Measurements from ENCODE around the gene WDR76. TPM values are rescaled to one million over a fixed set of nuclear protein-coding genes. Genes with fewer than 3 reads are reported as not detected.

The WDR76 gene
- total RNA-seq, 2 donors from 2014 or later: 76.3 to 108 TPM

DNA sequence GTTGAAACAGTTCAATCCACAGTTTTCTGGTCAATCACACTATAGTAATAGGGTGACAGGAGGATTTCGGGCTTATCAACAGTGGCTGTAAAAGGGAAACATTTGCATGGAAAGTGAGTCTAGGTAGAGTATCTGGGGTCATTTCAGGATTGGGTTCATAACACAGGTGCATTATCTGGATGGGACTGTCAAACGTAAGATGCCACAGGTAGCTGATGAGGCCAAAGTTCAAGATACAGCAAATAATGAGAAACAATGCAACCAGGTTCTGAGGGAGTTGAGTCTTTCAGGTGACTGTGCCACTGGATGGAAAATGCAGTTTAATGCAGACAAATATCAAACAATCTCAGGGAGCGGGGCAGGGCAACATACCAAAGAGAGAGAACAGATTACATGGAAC, 62.2 kb downstream of the WDR76 start:
- no peak overlapping the region for H3K27ac Mint-ChIP-seq
- no peak overlapping the region for H3K4me3 Mint-ChIP-seq
- H3K9me3 Mint-ChIP-seq: no peaks in the 10 kb centered on the region
- no peaks in the 10 kb centered on the region for H3K27me3 Mint-ChIP-seq (ENCODE audit: low read depth)
- H3K4me1 Mint-ChIP-seq (ENCODE audit: low read depth): no peaks in the 10 kb centered on the region
- DNase-seq: no peak
- ATAC-seq (replicated peaks in 1 of 2): no peak
- peaks cover 0 to 3% of the 10 kb centered on the region in 2 donors for H3K36me3 Mint-ChIP-seq (ENCODE audit: insufficient read depth in 2 of 2)

- ATAC-seq (replicated peaks in 1 of 2) (no peak), DNase-seq (no peak)
- no peaks in the 10 kb centered on the region for H3K4me1 Mint-ChIP-seq (ENCODE audit: low read depth)
- no peaks in the 10 kb centered on the region for H3K9me3 Mint-ChIP-seq
- H3K36me3 Mint-ChIP-seq (ENCODE audit: insufficient read depth in 2 of 2): peaks cover 0 to 4% of the 10 kb centered on the region in 2 donors
- H3K27ac Mint-ChIP-seq: no peak overlapping the region
- no peak overlapping the region for H3K4me3 Mint-ChIP-seq
- H3K27me3 Mint-ChIP-seq (ENCODE audit: low read depth): no peaks in the 10 kb centered on the region
Observed at GRCh38 chr15:43893956-43894355, 67.2 kb downstream of the WDR76 start.

- Mint-ChIP-seq H3K27me3 (ENCODE audit: low read depth) (no peaks in the 10 kb centered on the region), H3K36me3 (ENCODE audit: insufficient read depth in 2 of 2) (peaks cover 0 to 4% of the 10 kb centered on the region in 2 donors), H3K4me1 (ENCODE audit: low read depth) (no peaks in the 10 kb centered on the region), H3K4me3 (no peak overlapping the region), H3K27ac (no peak overlapping the region), H3K9me3 (no peaks in the 10 kb centered on the region)
- ATAC-seq (replicated peaks in 1 of 2) (no peak), DNase-seq (no peak)
Observed at GRCh38 chr15:43895586-43895985, 68.8 kb downstream of the WDR76 start.

- no peaks in the 10 kb centered on the region for H3K9me3 Mint-ChIP-seq
- H3K27me3 Mint-ChIP-seq (ENCODE audit: low read depth): no peaks in the 10 kb centered on the region
- no peak for DNase-seq
- no peak overlapping the region for H3K4me3 Mint-ChIP-seq
- no peak overlapping the region for H3K27ac Mint-ChIP-seq
- peaks cover 0 to 4% of the 10 kb centered on the region in 2 donors for H3K36me3 Mint-ChIP-seq (ENCODE audit: insufficient read depth in 2 of 2)
- ATAC-seq (replicated peaks in 1 of 2): no peak
- H3K4me1 Mint-ChIP-seq (ENCODE audit: low read depth): no peaks in the 10 kb centered on the region
Observed at GRCh38 chr15:43896543-43896942, 69.7 kb downstream of the WDR76 start.

GRCh38 chr15:43898891-43899290, 72.1 kb downstream of the WDR76 start:
- Mint-ChIP-seq H3K27ac (no peak overlapping the region), H3K9me3 (no peaks in the 10 kb centered on the region), H3K4me3 (no peak overlapping the region), H3K36me3 (ENCODE audit: insufficient read depth in 2 of 2) (peaks cover 0 to 2% of the 10 kb centered on the region in 2 donors), H3K27me3 (ENCODE audit: low read depth) (no peaks in the 10 kb centered on the region), H3K4me1 (ENCODE audit: low read depth) (peaks cover 4% of the 10 kb centered on the region)
- ATAC-seq (replicated peaks in 1 of 2) (no peak), DNase-seq (no peak)

DNA sequence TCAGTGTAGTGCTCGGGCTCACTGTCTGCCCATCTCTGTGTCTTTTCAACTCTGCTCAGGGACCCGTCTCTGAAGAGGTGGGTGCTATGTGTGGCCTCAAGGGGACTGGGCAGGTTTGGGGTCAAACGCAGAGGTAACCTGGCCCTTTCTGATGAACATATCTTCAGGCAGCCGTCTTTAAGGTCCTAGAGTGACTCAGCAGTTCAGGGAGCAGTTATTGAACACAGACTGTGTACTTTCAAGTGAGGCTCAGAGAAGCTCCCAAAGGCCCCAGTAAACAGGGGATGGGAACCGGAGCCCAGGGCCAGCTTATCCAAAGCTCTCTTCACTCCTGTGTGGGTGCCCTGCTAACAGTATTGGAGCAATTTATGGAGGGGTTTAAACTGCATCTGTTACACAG, 73.1 kb downstream of the WDR76 start:
- H3K4me3 Mint-ChIP-seq: no peak overlapping the region
- ATAC-seq (replicated peaks in 1 of 2) (no peak), DNase-seq (no peak)
- H3K36me3 Mint-ChIP-seq (ENCODE audit: insufficient read depth in 2 of 2): peaks cover 0 to 2% of the 10 kb centered on the region in 2 donors
- H3K9me3 Mint-ChIP-seq: no peaks in the 10 kb centered on the region
- H3K4me1 Mint-ChIP-seq (ENCODE audit: low read depth): peaks cover 6% of the 10 kb centered on the region
- H3K27me3 Mint-ChIP-seq (ENCODE audit: low read depth): no peaks in the 10 kb centered on the region
- H3K27ac Mint-ChIP-seq: no peak overlapping the region

DNA sequence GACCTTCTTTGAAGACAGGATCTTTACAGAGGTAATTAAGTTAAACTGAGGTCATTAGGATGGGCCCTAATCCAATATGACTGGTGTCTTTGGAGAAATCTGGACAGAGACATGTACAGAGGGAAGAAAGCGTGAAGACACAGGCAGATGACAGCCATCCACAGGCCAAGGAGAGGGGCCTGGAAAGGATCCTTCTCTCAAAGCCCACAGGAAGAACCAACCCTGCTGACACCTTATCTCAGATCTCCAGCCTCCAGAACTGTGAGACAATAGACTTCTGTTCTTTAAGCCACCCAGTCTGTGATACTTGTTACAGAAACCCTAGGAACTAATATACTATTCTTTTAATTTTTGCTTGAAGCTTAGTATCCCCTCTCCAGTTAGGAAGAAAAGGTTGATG, 74.2 kb downstream of the WDR76 start:
- H3K4me3 Mint-ChIP-seq: no peak overlapping the region
- H3K4me1 Mint-ChIP-seq (ENCODE audit: low read depth): peaks cover 6% of the 10 kb centered on the region
- DNase-seq: no peak
- H3K27ac Mint-ChIP-seq: no peak overlapping the region
- H3K9me3 Mint-ChIP-seq: no peaks in the 10 kb centered on the region
- ATAC-seq (replicated peaks in 1 of 2): no peak
- H3K36me3 Mint-ChIP-seq (ENCODE audit: insufficient read depth in 2 of 2): peaks cover 0 to 2% of the 10 kb centered on the region in 2 donors
- H3K27me3 Mint-ChIP-seq (ENCODE audit: low read depth): no peaks in the 10 kb centered on the region

DNA sequence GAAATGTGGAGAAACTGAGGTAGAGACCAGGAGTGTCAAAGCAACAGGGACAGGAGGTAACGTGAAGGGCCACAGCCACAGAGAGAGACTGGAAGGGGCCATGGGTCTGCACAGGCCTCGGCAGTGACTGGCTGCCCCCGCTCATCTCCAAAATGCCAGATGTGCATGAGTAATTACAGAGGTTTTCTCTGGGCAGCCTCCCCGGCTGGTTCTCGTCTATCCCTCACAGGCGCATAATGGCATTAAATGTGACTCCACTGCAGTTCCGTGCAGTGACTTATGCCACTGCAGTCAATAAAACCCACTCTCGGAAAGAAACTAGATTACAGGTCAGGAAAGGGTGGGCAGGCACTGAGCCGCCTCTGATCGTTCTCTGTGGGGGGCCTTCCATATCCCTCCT, 74.7 kb downstream of the WDR76 start:
- Mint-ChIP-seq H3K9me3 (no peaks in the 10 kb centered on the region), H3K36me3 (ENCODE audit: insufficient read depth in 2 of 2) (peaks cover 0 to 2% of the 10 kb centered on the region in 2 donors), H3K27ac (no peak overlapping the region), H3K27me3 (ENCODE audit: low read depth) (no peaks in the 10 kb centered on the region), H3K4me3 (no peak overlapping the region), H3K4me1 (ENCODE audit: low read depth) (peaks cover 6% of the 10 kb centered on the region)
- ATAC-seq (replicated peaks in 1 of 2) (no peak), DNase-seq (no peak)

- no peaks in the 10 kb centered on the region for H3K9me3 Mint-ChIP-seq
- DNase-seq (peak; percentile 62 to 73), ATAC-seq (replicated peaks in 1 of 2) (peak; percentile 71 to 72)
- H3K4me3 Mint-ChIP-seq: peak overlapping the region in 1 of 2 donors; percentile 55
- no peak overlapping the region for H3K27ac Mint-ChIP-seq
- H3K4me1 Mint-ChIP-seq (ENCODE audit: low read depth): peaks cover 6% of the 10 kb centered on the region
- H3K27me3 Mint-ChIP-seq (ENCODE audit: low read depth): no peaks in the 10 kb centered on the region
- no peaks in the 10 kb centered on the region for H3K36me3 Mint-ChIP-seq (ENCODE audit: insufficient read depth in 2 of 2)
Observed at GRCh38 chr15:43903864-43904290, 77.1 kb downstream of the WDR76 start.

- Mint-ChIP-seq H3K4me1 (ENCODE audit: low read depth) (peaks cover 6% of the 10 kb centered on the region), H3K4me3 (no peak overlapping the region), H3K36me3 (ENCODE audit: insufficient read depth in 2 of 2) (no peaks in the 10 kb centered on the region), H3K9me3 (no peaks in the 10 kb centered on the region), H3K27ac (no peak overlapping the region), H3K27me3 (ENCODE audit: low read depth) (no peaks in the 10 kb centered on the region)
- no peak for ATAC-seq (replicated peaks in 1 of 2)
- DNase-seq: no peak
Observed at GRCh38 chr15:43905755-43906154, 79.0 kb downstream of the WDR76 start.

DNA sequence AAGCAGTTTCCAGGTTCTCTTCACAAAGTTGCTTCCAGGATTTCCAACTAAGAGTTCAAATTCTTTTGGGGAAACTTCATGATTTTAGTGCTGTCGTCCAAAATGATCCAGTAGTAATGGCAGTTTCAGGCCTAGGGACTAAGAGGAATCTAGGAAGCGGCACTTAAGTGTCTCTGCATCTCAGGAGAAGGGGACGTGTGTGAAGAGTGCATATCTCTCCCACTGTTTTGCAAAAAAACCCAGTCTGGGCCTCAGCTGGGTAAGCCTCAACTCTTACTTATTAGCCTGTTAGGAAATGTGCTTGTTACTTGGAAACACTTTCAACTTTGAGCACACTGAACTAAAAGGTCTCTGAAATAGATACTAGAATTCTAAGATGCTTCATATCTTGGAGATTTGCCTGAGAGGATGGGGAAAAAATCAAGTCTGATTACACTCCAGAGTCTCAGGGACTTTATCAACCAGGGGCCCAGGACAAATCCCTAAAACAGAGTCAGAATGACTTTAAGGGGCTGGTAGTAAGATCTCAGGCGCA, 81.8 kb downstream of the WDR76 start:
- ATAC-seq (replicated peaks in 1 of 2): no peak
- Mint-ChIP-seq H3K27ac (no peak overlapping the region), H3K27me3 (ENCODE audit: low read depth) (no peaks in the 10 kb centered on the region)

GRCh38 chr15:43911235-43911781, 84.5 kb downstream of the WDR76 start:
- H3K4me1 Mint-ChIP-seq (ENCODE audit: low read depth): peaks cover 6% of the 10 kb centered on the region
- H3K27ac Mint-ChIP-seq: no peak overlapping the region
- H3K9me3 Mint-ChIP-seq: no peaks in the 10 kb centered on the region
- no peaks in the 10 kb centered on the region for H3K36me3 Mint-ChIP-seq (ENCODE audit: insufficient read depth in 2 of 2)
- ATAC-seq (replicated peaks in 1 of 2) (no peak), DNase-seq (no peak)
- no peaks in the 10 kb centered on the region for H3K27me3 Mint-ChIP-seq (ENCODE audit: low read depth)
- no peak overlapping the region for H3K4me3 Mint-ChIP-seq

More for the DNA sequence above, 81.8 kb downstream of the WDR76 start:
- Mint-ChIP-seq H3K4me3 (no peak overlapping the region), H3K36me3 (ENCODE audit: insufficient read depth in 2 of 2) (no peaks in the 10 kb centered on the region), H3K4me1 (ENCODE audit: low read depth) (peaks cover 11% of the 10 kb centered on the region), H3K9me3 (no peaks in the 10 kb centered on the region)
- no peak for DNase-seq

DNA sequence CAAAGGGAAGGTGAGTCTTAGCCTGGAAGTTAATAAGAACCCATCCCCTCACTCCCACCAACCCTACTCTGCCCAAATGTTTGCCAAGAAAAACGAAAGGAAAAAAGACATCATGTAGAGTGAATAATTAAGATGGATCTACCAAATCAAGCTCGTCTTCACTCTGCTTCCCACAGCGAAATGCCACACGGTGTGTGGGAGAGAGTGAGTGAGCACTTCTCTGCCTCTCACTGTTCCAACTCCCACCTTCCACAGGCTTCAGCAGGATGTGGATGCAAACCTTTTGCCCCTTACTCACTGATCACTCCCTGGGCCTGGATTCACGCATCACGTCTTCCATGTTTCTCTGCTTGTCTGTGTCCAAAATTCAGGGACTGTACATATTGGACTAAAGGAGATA, 85.4 kb downstream of the WDR76 start:
- DNase-seq (no peak), ATAC-seq (replicated peaks in 1 of 2) (no peak)
- H3K27ac Mint-ChIP-seq: no peak overlapping the region
- no peak overlapping the region for H3K4me3 Mint-ChIP-seq
- H3K27me3 Mint-ChIP-seq (ENCODE audit: low read depth): no peaks in the 10 kb centered on the region
- H3K9me3 Mint-ChIP-seq: no peaks in the 10 kb centered on the region
- peaks cover 6% of the 10 kb centered on the region for H3K4me1 Mint-ChIP-seq (ENCODE audit: low read depth)
- H3K36me3 Mint-ChIP-seq (ENCODE audit: insufficient read depth in 2 of 2): no peaks in the 10 kb centered on the region
